Measurements from ENCODE around the gene PHB1.

The PHB1 gene

DNA sequence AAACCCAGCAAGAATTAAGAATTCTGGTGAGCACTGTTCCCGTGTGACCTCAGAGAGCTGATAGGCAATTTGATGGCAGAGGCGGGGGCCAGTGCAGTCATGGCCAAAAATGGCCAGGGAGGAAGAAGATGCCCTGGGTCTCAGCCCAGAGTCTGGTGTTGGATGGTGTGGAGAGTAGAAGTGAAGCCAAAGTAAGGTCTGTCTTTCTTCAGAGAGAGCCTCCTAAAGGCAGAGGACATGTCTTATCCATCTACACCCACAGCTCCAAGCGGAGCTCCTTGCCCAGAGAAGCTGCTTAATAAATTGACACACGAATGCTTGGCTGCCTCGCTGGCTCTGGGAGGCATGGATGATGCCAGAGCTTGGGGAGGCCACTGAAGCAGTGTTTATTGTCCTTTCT, 32.9 kb downstream of the PHB1 start:
- no peak overlapping the region for H3K4me3 ChIP-seq (ENCODE audit: low read depth, low read length)
- ChIA-PET POLR2A (interaction anchor here (1.1 kb wide), 1 partner anchor 19 kb away, joined by 3 read pairs; the partner anchor contains the start of gene ZNF652), CTCF (interaction anchor here (0.5 to 1.8 kb wide), 5 partner anchors 12 to 583 kb away, joined by 3 to 4 read pairs (median 4); no protein-coding TSS in a partner anchor)
- TF ChIP-seq ZNF426 (tag by site-specific recombination; IDR thresholded peaks at IDR 0.05), result no peak
- no peak for TF ChIP-seq ZNF350 (tag by site-specific recombination; IDR thresholded peaks at IDR 0.05)
- TF ChIP-seq SP7 (tag by site-specific recombination; IDR thresholded peaks at IDR 0.05), result no peak
- TF ChIP-seq ZNF239 (tag by site-specific recombination; IDR thresholded peaks at IDR 0.05), result no peak
- TF ChIP-seq ZNF37A (tag by site-specific recombination; IDR thresholded peaks at IDR 0.05), result no peak
- no peak for TF ChIP-seq ZNF677 (tag by site-specific recombination; IDR thresholded peaks at IDR 0.05)
- TF ChIP-seq ZNF302 (tag by site-specific recombination; IDR thresholded peaks at IDR 0.05; ENCODE audit: low read depth), result no peak
- TF ChIP-seq ZNF843 (tag by site-specific recombination; IDR thresholded peaks at IDR 0.05), result no peak
- TF ChIP-seq, protein P1, sequence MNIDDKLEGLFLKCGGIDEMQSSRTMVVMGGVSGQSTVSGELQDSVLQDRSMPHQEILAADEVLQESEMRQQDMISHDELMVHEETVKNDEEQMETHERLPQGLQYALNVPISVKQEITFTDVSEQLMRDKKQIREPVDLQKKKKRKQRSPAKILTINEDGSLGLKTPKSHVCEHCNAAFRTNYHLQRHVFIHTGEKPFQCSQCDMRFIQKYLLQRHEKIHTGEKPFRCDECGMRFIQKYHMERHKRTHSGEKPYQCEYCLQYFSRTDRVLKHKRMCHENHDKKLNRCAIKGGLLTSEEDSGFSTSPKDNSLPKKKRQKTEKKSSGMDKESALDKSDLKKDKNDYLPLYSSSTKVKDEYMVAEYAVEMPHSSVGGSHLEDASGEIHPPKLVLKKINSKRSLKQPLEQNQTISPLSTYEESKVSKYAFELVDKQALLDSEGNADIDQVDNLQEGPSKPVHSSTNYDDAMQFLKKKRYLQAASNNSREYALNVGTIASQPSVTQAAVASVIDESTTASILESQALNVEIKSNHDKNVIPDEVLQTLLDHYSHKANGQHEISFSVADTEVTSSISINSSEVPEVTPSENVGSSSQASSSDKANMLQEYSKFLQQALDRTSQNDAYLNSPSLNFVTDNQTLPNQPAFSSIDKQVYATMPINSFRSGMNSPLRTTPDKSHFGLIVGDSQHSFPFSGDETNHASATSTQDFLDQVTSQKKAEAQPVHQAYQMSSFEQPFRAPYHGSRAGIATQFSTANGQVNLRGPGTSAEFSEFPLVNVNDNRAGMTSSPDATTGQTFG (tag by site-specific recombination; IDR thresholded peaks at IDR 0.05; ENCODE audit: borderline replicate concordance), result no peak
- TF ChIP-seq ZBTB1 (tag by site-specific recombination; IDR thresholded peaks at IDR 0.05), result no peak
- TF ChIP-seq ZNF169 (tag by site-specific recombination; IDR thresholded peaks at IDR 0.05), result no peak
- no peak for TF ChIP-seq ZNF510 (tag by site-specific recombination; IDR thresholded peaks at IDR 0.05; ENCODE audit: insufficient replicate concordance)
- no peak for TF ChIP-seq SCRT2 (tag by site-specific recombination; IDR thresholded peaks at IDR 0.05)
- no peak for TF ChIP-seq YY2 (tag by site-specific recombination; IDR thresholded peaks at IDR 0.05)
- no peak for TF ChIP-seq ZNF138 (tag by site-specific recombination; IDR thresholded peaks at IDR 0.05; ENCODE audit: borderline replicate concordance)
- TF ChIP-seq RBAK (tag by site-specific recombination; IDR thresholded peaks at IDR 0.05), result no peak
- no peak for TF ChIP-seq ZNF433 (tag by site-specific recombination; IDR thresholded peaks at IDR 0.05; ENCODE audit: low read depth)
- TF ChIP-seq, protein P2, sequence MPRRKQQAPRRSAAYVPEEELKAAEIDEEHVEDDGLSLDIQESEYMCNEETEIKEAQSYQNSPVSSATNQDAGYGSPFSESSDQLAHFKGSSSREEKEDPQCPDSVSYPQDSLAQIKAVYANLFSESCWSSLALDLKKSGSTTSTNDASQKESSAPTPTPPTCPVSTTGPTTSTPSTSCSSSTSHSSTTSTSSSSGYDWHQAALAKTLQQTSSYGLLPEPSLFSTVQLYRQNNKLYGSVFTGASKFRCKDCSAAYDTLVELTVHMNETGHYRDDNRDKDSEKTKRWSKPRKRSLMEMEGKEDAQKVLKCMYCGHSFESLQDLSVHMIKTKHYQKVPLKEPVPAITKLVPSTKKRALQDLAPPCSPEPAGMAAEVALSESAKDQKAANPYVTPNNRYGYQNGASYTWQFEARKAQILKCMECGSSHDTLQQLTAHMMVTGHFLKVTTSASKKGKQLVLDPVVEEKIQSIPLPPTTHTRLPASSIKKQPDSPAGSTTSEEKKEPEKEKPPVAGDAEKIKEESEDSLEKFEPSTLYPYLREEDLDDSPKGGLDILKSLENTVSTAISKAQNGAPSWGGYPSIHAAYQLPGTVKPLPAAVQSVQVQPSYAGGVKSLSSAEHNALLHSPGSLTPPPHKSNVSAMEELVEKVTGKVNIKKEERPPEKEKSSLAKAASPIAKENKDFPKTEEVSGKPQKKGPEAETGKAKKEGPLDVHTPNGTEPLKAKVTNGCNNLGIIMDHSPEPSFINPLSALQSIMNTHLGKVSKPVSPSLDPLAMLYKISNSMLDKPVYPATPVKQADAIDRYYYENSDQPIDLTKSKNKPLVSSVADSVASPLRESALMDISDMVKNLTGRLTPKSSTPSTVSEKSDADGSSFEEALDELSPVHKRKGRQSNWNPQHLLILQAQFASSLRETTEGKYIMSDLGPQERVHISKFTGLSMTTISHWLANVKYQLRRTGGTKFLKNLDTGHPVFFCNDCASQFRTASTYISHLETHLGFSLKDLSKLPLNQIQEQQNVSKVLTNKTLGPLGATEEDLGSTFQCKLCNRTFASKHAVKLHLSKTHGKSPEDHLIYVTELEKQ (tag by site-specific recombination; IDR thresholded peaks at IDR 0.05; ENCODE audit: borderline replicate concordance), result no peak
- TF ChIP-seq ZNF514 (tag by site-specific recombination; IDR thresholded peaks at IDR 0.05), result no peak
- no peak for TF ChIP-seq KLF1 (tag by site-specific recombination; IDR thresholded peaks at IDR 0.05)
- no peaks in the 10 kb centered on the region for H3K36me3 ChIP-seq (ENCODE audit: control insufficient read depth in 2 of 2, insufficient read depth in 1 of 2, low read length in 2 of 2)
- no peaks in the 10 kb centered on the region for H3K4me1 ChIP-seq (ENCODE audit: control insufficient read depth, insufficient read depth, low read length)
- no peak overlapping the region for H3K27ac ChIP-seq (ENCODE audit: extremely low read depth, low read depth, low read length)
- H3K9me3 ChIP-seq (ENCODE audit: control insufficient read depth, insufficient read depth, low read depth, low read length), result no peaks in the 10 kb centered on the region; the same call in 1 of the 2 replicates

DNA sequence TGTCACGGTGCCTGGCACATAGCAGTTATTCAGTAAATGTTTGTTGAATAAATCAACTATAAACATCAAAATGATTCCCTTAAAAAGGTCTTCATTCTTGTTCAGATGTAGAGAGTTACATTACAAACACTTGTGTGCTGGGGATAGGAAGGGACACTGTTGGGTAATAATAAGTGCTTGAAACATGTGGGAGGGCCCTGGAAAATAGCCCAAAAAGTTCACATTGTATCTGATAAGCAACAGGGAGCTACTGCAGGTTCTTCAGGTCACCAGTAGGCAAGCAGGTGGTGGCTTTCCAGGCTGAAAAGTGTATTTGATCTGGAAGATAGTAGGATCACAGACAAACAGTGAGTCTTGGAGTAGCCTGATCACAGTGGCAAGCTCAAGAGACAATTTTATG, 33.6 kb downstream of the PHB1 start:
- H3K4me1 ChIP-seq (ENCODE audit: control insufficient read depth, insufficient read depth, low read length), result no peaks in the 10 kb centered on the region
- CTCF ChIA-PET, result interaction anchor here (0.7 to 1.8 kb wide), 4 partner anchors 12 to 54 kb away, joined by 3 to 4 read pairs (median 4); no protein-coding TSS in a partner anchor
- H3K4me3 ChIP-seq (ENCODE audit: low read depth, low read length), result no peak overlapping the region
- H3K9me3 ChIP-seq (ENCODE audit: control insufficient read depth, insufficient read depth, low read depth, low read length), result no peaks in the 10 kb centered on the region; the same call in 1 of the 2 replicates
- H3K36me3 ChIP-seq (ENCODE audit: control insufficient read depth in 2 of 2, insufficient read depth in 1 of 2, low read length in 2 of 2), result no peaks in the 10 kb centered on the region
- POLR2A ChIA-PET, result no interaction called here
- H3K27ac ChIP-seq (ENCODE audit: extremely low read depth, low read depth, low read length), result no peak overlapping the region
- TF ChIP-seq ZNF140 (tag by site-specific recombination; IDR thresholded peaks at IDR 0.05), result no peak
- TF ChIP-seq, protein P3, sequence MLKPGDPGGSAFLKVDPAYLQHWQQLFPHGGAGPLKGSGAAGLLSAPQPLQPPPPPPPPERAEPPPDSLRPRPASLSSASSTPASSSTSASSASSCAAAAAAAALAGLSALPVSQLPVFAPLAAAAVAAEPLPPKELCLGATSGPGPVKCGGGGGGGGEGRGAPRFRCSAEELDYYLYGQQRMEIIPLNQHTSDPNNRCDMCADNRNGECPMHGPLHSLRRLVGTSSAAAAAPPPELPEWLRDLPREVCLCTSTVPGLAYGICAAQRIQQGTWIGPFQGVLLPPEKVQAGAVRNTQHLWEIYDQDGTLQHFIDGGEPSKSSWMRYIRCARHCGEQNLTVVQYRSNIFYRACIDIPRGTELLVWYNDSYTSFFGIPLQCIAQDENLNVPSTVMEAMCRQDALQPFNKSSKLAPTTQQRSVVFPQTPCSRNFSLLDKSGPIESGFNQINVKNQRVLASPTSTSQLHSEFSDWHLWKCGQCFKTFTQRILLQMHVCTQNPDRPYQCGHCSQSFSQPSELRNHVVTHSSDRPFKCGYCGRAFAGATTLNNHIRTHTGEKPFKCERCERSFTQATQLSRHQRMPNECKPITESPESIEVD (tag by site-specific recombination; IDR thresholded peaks at IDR 0.05), result no peak
- no peak for TF ChIP-seq ZNF133 (tag by site-specific recombination; IDR thresholded peaks at IDR 0.05)
- TF ChIP-seq ZNF555 (tag by site-specific recombination; conservative IDR thresholded peaks at IDR 0.05), result no peak
- no peak for TF ChIP-seq ZFP41 (tag by site-specific recombination; IDR thresholded peaks at IDR 0.05; ENCODE audit: borderline replicate concordance)
- TF ChIP-seq, protein P4, sequence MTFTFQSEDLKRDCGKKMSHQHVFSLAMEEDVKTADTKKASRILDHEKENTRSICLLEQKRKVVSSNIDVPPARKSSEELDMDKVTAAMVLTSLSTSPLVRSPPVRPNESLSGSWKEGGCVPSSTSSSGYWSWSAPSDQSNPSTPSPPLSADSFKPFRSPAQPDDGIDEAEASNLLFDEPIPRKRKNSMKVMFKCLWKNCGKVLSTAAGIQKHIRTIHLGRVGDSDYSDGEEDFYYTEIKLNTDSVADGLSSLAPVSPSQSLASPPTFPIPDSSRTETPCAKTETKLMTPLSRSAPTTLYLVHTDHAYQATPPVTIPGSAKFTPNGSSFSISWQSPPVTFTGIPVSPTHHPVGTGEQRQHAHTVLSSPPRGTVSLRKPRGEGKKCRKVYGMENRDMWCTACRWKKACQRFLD (tag by site-specific recombination; IDR thresholded peaks at IDR 0.05), result no peak
- no peak for TF ChIP-seq GLI2 (tag by site-specific recombination; IDR thresholded peaks at IDR 0.05; ENCODE audit: borderline replicate concordance, low read depth)
